NCI-H2081 (cell line): ENCODE measurements around the gene HDLBP.

Experiments used
- DNase-seq, 2 experiments: peaks; one replicate each; lab custom pipeline; 2025; lab: John Stamatoyannopoulos, UW

The HDLBP gene

GRCh38 chr2:241275910-241276309 is 39.6 kb downstream of the HDLBP start:
- DNase-seq: no peak

GRCh38 chr2:241275504-241275903 is 40.0 kb downstream of the HDLBP start:
- no peak for DNase-seq

- no peak for DNase-seq
Measured at GRCh38 chr2:241274127-241274526, 41.3 kb downstream of the HDLBP start.

GRCh38 chr2:241273210-241274020 is 42.1 kb downstream of the HDLBP start:
- DNase-seq: no peak

GRCh38 chr2:241272303-241273209 is 42.9 kb downstream of the HDLBP start:
- peak; percentile 4 to 7 for DNase-seq

- peak; percentile 6 to 17 for DNase-seq
Measured at GRCh38 chr2:241271706-241272302, 43.7 kb downstream of the HDLBP start.

- DNase-seq: no peak
Measured at GRCh38 chr2:241270531-241270930, 44.9 kb downstream of the HDLBP start.

GRCh38 chr2:241269707-241270520 is 45.6 kb downstream of the HDLBP start:
- no peak for DNase-seq

- DNase-seq: no peak
Measured at GRCh38 chr2:241268716-241269445, 46.6 kb downstream of the HDLBP start.

GRCh38 chr2:241268306-241268705 is 47.2 kb downstream of the HDLBP start:
- DNase-seq: no peak

- DNase-seq: peak in 1 of 2 experiments; percentile 10
Measured at GRCh38 chr2:241267249-241268067, 48.0 kb downstream of the HDLBP start.

- no peak for DNase-seq
Measured at GRCh38 chr2:241265506-241265905, 50.0 kb downstream of the HDLBP start.

- no peak for DNase-seq
Measured at GRCh38 chr2:241263061-241263460, 52.4 kb downstream of the HDLBP start.

GRCh38 chr2:241261628-241262027 is 53.8 kb downstream of the HDLBP start:
- no peak for DNase-seq

GRCh38 chr2:241260911-241261310 is 54.6 kb downstream of the HDLBP start:
- no peak for DNase-seq

- no peak for DNase-seq
Measured at GRCh38 chr2:241258505-241259280, 56.8 kb downstream of the HDLBP start.

GRCh38 chr2:241257419-241258032 is 57.9 kb downstream of the HDLBP start:
- DNase-seq: no peak

GRCh38 chr2:241256168-241256545 is 59.3 kb downstream of the HDLBP start:
- no peak for DNase-seq
